Renal cortical epithelial cell (primary cell): ENCODE measurements around the gene PALM. TPM values are rescaled to one million over a fixed set of nuclear protein-coding genes. Genes with fewer than 3 reads are reported as not detected.
"Not testable (repeated sequence)": the region's sequence is repeated elsewhere in the genome, so short reads cannot be mapped to it uniquely, and the experiment has no call there.

Source experiments
- DNase-seq: peaks from one replicate; pipeline ENCODE4 v3.0.0-alpha.2; 2011; ENCODE audit warnings: low read depth
- total RNA-seq: library from RNA; depleted of rRNA; stranded (reverse); fragments of >200 nt; gene quantifications from 2 replicates; pipeline ENCODE4 v1.2.3, GENCODE V29; 2014

The PALM gene
- 0.35 and 45.4 TPM in 2 replicates for total RNA-seq

GRCh38 chr19:708154-709143 is at the start of gene PALM:
TSS of gene PALM (plus strand) at chr19:708935. CDS start at chr19:709147, 212 bp downstream.
- DNase-seq: no peak

GRCh38 chr19:660793-661426 is 47.8 kb upstream of the PALM start:
- peak; percentile 24 for DNase-seq

- DNase-seq: no peak
These were observed 47.1 kb upstream of the PALM start for GRCh38 chr19:661427-662196.

GRCh38 chr19:662207-662961 is 46.4 kb upstream of the PALM start:
- peak; percentile 27 for DNase-seq

- peak; percentile 46 for DNase-seq
These were observed 45.6 kb upstream of the PALM start, which contains the start of gene RNF126 for GRCh38 chr19:662962-663681. TSS of gene RNF126 (minus strand) at chr19:663214. CDS start at chr19:663121, 93 bp downstream.

GRCh38 chr19:663682-664117 is 45.0 kb upstream of the PALM start:
- no peak for DNase-seq

GRCh38 chr19:664913-665443 is 43.8 kb upstream of the PALM start:
- peak; percentile 48 for DNase-seq

- not testable (repeated sequence) for DNase-seq
These were observed 41.7 kb upstream of the PALM start for GRCh38 chr19:666985-667573.

GRCh38 chr19:668675-669434 is 39.9 kb upstream of the PALM start:
- DNase-seq: not testable (repeated sequence)

- no peak for DNase-seq
These were observed 38.1 kb upstream of the PALM start for GRCh38 chr19:670609-671075.

GRCh38 chr19:674282-675151 is 34.2 kb upstream of the PALM start:
- no peak for DNase-seq

GRCh38 chr19:676007-676338 is 32.8 kb upstream of the PALM start:
- no peak for DNase-seq

- DNase-seq: no peak
These were observed 32.2 kb upstream of the PALM start, which contains the start of gene FSTL3 for GRCh38 chr19:676339-677105. TSS of gene FSTL3 (plus strand) at chr19:676392. CDS start at chr19:676424, 32 bp downstream.

GRCh38 chr19:677201-677600 is 31.5 kb upstream of the PALM start:
- DNase-seq: peak; percentile 70

GRCh38 chr19:677601-678436 is 30.9 kb upstream of the PALM start:
- no peak for DNase-seq

- no peak for DNase-seq
These were observed 29.8 kb upstream of the PALM start for GRCh38 chr19:678791-679388.
